Measurements from ENCODE around the gene COPS3. TPM values are rescaled to one million over a fixed set of nuclear protein-coding genes. Genes with fewer than 3 reads are reported as not detected.

Gene COPS3
- total RNA-seq, 1 experiment from 2014 or later = 157 TPM

DNA sequence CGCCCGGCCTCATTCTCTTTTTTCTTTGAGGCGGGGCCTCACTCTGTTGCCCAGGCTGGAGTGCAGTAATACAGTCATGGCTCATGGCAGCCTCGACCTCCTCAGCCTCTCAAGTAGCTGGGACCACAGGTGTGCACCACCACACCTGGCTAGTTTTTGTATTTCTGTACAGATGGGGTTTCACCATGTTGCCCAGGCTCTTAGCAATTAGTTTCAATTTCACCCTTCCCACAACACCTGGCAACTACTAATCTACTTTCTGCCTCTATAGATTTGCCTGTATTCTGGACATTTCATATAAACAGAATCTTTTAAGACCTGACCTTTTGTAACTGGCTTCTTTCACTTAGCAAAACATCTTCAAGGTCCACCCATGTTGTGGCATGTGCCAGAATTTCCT, 14.1 kb upstream of the COPS3 start:
- Histone ChIP-seq H3K4me3 (ENCODE audit: low read depth, low read length, poor library complexity, severe bottlenecking) (no peak overlapping the region), H3K4me1 (ENCODE audit: insufficient read depth, low read length, poor library complexity, severe bottlenecking) (no peaks in the 10 kb centered on the region), H3K36me3 (ENCODE audit: insufficient read depth, low read length, poor library complexity, severe bottlenecking) (no peaks in the 10 kb centered on the region), H3K27me3 (replicated peaks; ENCODE audit: insufficient read depth, low read depth, low read length, poor library complexity) (no peaks in the 10 kb centered on the region), H3K27ac (ENCODE audit: low read depth, low read length, poor library complexity, severe bottlenecking) (no peak overlapping the region), H3K9me3 (ENCODE audit: low read depth, low read length, poor library complexity, severe bottlenecking) (no peaks in the 10 kb centered on the region)
- intact Hi-C loops (cut with micrococcal nuclease; ENCODE audit: unreplicated experiment) = no loop called here
- no TSS peak for BruUV-seq (replicated peaks)
- TF ChIP-seq, protein P1, sequence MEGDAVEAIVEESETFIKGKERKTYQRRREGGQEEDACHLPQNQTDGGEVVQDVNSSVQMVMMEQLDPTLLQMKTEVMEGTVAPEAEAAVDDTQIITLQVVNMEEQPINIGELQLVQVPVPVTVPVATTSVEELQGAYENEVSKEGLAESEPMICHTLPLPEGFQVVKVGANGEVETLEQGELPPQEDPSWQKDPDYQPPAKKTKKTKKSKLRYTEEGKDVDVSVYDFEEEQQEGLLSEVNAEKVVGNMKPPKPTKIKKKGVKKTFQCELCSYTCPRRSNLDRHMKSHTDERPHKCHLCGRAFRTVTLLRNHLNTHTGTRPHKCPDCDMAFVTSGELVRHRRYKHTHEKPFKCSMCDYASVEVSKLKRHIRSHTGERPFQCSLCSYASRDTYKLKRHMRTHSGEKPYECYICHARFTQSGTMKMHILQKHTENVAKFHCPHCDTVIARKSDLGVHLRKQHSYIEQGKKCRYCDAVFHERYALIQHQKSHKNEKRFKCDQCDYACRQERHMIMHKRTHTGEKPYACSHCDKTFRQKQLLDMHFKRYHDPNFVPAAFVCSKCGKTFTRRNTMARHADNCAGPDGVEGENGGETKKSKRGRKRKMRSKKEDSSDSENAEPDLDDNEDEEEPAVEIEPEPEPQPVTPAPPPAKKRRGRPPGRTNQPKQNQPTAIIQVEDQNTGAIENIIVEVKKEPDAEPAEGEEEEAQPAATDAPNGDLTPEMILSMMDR (conservative IDR thresholded peaks at IDR 0.05; ENCODE audit: low read depth, low read length) = no peak
- TF ChIP-seq EZH2 (IDR thresholded peaks at IDR 0.05; ENCODE audit: borderline replicate concordance, low read depth, low read length, poor library complexity, severe bottlenecking) = no peak
- no peak for DNase-seq (ENCODE audit: low spot score)
- POLR2A ChIA-PET (ENCODE audit: low non-redundant PET) = no interaction called here
- CTCF ChIA-PET = no interaction called here

DNA sequence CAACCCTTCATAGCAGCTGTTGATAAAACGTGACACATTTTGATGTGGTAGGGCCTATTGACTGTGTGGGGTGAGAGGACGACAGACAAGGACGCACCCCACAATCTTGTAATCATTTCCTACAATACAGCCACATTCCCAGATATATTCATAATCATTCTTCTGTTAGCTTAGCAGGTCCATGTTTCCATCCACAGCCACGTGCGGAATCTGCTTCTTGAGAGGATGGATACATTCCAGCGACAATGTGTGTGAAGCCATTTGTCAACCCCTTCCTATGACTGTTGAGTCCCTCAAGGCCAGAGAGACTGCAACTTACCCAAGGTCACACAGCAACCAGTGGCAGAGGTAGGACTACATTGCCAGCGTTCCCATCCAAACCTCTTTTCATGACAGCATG, 8.7 kb upstream of the COPS3 start:
- DNase-seq (ENCODE audit: low spot score) = no peak
- TF ChIP-seq, protein P1 (conservative IDR thresholded peaks at IDR 0.05; ENCODE audit: low read depth, low read length) = no peak
- no peak for TF ChIP-seq EZH2 (IDR thresholded peaks at IDR 0.05; ENCODE audit: borderline replicate concordance, low read depth, low read length, poor library complexity, severe bottlenecking)
- no peaks in the 10 kb centered on the region for H3K4me1 ChIP-seq (ENCODE audit: insufficient read depth, low read length, poor library complexity, severe bottlenecking)
- H3K36me3 ChIP-seq (ENCODE audit: insufficient read depth, low read length, poor library complexity, severe bottlenecking) = no peaks in the 10 kb centered on the region
- ChIA-PET POLR2A (ENCODE audit: low non-redundant PET) (no interaction called here), CTCF (no interaction called here)
- H3K9me3 ChIP-seq (ENCODE audit: low read depth, low read length, poor library complexity, severe bottlenecking) = no peaks in the 10 kb centered on the region
- no peak overlapping the region for H3K27ac ChIP-seq (ENCODE audit: low read depth, low read length, poor library complexity, severe bottlenecking)
- intact Hi-C loops (cut with micrococcal nuclease; ENCODE audit: unreplicated experiment) = no loop called here
- no TSS peak for BruUV-seq (replicated peaks)
- no peak overlapping the region for H3K4me3 ChIP-seq (ENCODE audit: low read depth, low read length, poor library complexity, severe bottlenecking)
- H3K27me3 ChIP-seq (replicated peaks; ENCODE audit: insufficient read depth, low read depth, low read length, poor library complexity) = no peaks in the 10 kb centered on the region

DNA sequence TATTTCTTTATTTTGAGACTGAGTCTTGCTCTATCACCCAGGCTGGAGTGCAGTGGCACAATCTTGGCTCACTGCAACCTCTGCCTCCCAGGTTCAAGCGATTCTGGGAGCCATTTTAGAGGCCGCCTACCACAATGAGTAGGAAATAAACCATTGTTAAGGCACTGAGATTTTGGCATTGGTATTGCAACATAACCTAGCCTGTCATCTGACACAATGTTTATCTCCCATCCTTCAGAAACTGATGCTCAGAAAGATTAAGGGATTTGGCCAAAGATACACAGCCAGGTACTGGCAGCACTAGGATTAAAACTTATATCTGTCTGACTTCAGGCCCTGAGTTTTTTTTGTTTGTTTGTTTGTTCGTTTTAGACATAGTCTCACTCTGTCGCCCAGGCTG, 8.0 kb upstream of the COPS3 start:
- no peaks in the 10 kb centered on the region for H3K27me3 ChIP-seq (replicated peaks; ENCODE audit: insufficient read depth, low read depth, low read length, poor library complexity)
- H3K4me1 ChIP-seq (ENCODE audit: insufficient read depth, low read length, poor library complexity, severe bottlenecking) = no peaks in the 10 kb centered on the region
- CTCF ChIA-PET = no interaction called here
- TF ChIP-seq, protein P1 (conservative IDR thresholded peaks at IDR 0.05; ENCODE audit: low read depth, low read length) = no peak
- no peak for TF ChIP-seq EZH2 (IDR thresholded peaks at IDR 0.05; ENCODE audit: borderline replicate concordance, low read depth, low read length, poor library complexity, severe bottlenecking)
- no TSS peak for BruUV-seq (replicated peaks)
- H3K9me3 ChIP-seq (ENCODE audit: low read depth, low read length, poor library complexity, severe bottlenecking) = no peaks in the 10 kb centered on the region
- H3K36me3 ChIP-seq (ENCODE audit: insufficient read depth, low read length, poor library complexity, severe bottlenecking) = no peaks in the 10 kb centered on the region
- no peak for DNase-seq (ENCODE audit: low spot score)
- no peak overlapping the region for H3K27ac ChIP-seq (ENCODE audit: low read depth, low read length, poor library complexity, severe bottlenecking)
- POLR2A ChIA-PET (ENCODE audit: low non-redundant PET) = no interaction called here
- H3K4me3 ChIP-seq (ENCODE audit: low read depth, low read length, poor library complexity, severe bottlenecking) = no peak overlapping the region
- intact Hi-C loops (cut with micrococcal nuclease; ENCODE audit: unreplicated experiment) = no loop called here
